HG02970 (cell line): ENCODE results near the gene RBCK1.
"Not testable (repeated sequence)": the region's sequence is repeated elsewhere in the genome, so short reads cannot be mapped to it uniquely, and the experiment has no call there.

Experiments used
- ATAC-seq: cut with Tn5 transposase; IDR thresholded peaks from one replicate; pipeline ENCODE4 v1.9.1; 2021; ENCODE audit warnings: mild to moderate bottlenecking, moderate library complexity, moderate number of reproducible peaks; ENCODE audit not compliant: unreplicated experiment, low FRiP score

RBCK1 gene

DNA sequence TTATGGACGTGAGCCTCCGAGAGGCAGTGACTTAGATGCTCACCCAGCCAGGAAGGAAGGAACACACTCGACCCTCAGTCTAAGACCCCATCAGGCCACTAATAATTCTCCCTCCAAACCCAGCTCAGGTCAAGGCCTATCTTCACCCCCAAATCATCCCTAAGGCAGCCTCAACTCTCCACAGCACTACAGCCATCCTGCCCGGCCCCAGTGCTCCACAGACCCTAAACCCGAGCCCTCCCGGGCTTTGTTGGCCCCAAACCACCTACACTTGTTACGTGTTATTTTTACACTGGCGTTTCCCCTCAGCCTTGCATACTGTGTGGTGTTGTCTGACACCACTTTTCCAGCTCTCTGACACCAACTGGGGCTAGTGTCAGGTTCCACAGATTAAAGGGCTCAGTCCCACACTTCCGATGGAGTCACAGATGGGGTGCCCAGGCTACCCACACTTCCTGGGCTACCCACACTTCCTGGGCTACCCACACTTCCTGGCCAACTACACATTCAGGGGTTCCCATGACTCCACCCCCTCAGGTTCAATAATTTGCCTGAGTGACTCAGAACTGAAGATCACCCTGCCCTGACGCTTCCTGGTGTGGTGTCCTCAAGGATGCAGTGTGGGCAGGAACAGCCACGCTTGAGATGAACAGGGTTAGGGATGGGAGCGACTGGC is 25.3 kb downstream of the RBCK1 start:
- peak; percentile 50 for ATAC-seq

DNA sequence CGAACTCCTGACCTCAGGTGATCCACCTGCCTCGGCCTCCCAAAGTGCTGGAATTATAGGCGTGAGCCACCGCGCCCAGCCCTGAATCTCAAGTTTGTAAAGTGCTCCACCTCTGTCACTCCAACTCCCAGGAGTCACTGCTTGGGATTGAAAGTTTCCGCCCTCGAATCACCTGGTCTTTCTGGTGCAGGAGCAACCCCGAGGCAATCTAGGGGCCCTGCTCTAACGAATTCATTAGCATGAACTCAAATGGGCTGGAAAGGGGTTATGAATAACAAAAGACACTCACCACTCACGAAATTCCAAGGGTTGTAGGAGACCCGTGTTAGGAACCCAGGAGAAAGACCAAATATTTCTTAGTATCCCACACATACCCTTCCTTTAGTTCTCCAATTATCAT is 26.1 kb downstream of the RBCK1 start:
- no peak for ATAC-seq

DNA sequence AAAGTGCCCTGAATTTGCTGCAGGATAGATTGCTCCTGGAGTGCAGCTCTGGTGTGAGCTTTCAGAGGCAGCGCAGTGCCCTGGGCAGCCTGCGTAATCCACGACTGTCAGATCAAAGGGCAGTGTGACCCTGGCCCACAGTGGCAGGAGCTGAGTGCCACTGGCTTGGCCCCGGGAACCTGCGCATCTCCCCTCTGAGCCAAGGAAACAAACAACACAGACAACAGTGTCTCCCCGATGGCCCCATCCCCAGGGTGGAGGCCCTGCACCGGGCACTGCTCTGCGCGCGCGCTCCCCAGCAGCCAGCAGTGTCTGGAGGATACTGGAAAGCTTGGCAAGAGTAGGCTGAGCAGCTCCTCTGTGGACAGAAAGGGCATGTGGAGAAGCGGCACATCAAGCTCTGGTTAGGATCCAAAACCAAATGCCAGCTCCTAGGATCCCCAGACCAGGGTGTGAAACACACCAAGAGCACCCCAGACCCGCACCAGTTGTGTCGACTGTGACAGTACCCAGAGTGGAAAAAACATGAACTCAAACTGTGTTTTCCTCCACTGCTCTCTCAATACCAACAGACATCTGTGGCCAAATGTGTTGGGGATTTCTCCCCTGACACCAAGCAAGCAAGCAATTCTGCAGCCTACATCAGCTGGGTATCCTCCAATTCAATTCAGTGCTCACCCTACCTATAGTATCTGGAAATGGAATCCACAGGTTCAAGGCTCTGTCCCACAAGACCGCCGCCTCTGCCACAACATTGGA is 26.7 kb downstream of the RBCK1 start:
- ATAC-seq, result no peak

DNA sequence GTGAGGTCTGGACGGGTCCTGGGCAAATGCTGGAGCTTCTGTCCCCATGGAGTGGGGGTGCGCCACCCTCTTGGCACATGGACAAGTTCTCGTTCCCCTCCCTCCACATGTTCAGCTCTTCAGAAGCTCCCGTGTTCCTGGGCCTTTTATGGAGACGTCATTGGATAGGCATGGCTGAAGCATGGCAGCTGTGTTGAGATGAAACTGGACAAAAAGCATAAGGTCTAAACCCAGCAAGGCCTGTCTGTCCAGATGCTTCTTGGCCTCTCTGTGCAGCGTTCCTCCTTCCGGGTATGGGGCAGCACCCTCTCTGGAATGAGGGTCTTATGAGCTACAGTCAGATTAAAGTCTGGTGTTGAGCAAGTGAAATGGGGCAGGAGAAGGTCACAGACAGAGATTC is 27.5 kb downstream of the RBCK1 start:
- no peak for ATAC-seq

DNA sequence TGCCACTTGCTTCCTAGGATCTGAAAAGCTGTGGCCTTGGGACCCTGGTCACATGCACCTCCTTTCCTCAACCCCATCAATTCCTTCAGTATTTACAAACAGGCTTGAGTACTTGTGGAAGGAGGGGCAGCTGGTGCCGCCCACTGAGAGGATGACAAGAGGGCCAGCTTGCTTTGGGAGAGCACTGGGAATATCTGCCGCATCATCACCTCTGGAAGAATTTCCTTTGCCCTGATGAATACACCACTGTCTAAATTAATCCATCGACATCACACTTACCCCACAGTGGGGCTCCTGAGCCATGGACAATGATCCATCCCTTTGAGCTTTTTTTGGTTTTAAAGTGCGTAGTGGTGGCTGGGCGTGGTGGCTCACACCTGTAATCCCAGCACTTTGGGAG is 28.4 kb downstream of the RBCK1 start:
- ATAC-seq, result no peak

DNA sequence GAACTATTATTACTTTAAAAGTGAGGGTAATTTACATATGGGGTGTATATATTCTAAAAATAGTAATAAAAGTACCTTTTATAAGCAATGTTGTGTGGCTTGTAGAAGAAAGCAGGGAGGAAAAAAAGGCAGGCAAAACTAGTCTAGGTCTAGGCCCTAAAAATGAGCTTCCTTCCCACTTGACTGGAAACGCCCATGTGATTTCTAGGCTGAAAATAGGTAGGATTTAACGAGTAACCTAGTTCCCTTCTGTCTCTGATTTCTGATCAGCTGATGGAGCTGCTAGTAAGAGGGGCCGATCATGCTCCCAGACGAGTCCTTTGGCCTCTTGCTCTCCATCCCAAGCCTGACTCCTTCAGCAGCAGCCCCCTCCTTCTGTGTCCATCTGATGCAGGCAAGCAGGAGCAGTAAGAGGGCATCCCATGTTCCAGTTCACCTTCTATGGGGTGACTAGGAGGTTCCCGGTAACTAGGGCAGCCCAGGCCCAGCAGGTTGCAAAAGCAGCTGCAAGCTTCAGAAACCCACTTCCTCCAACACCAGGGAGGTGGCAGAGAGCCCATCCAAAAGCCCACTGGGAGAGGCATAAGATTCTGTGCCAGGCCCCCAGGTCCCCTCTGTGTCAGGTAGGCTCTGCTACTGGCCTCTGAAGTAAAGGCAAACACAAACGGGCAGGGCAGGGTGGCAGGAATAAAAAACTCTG is 29.8 kb downstream of the RBCK1 start:
- no peak for ATAC-seq

DNA sequence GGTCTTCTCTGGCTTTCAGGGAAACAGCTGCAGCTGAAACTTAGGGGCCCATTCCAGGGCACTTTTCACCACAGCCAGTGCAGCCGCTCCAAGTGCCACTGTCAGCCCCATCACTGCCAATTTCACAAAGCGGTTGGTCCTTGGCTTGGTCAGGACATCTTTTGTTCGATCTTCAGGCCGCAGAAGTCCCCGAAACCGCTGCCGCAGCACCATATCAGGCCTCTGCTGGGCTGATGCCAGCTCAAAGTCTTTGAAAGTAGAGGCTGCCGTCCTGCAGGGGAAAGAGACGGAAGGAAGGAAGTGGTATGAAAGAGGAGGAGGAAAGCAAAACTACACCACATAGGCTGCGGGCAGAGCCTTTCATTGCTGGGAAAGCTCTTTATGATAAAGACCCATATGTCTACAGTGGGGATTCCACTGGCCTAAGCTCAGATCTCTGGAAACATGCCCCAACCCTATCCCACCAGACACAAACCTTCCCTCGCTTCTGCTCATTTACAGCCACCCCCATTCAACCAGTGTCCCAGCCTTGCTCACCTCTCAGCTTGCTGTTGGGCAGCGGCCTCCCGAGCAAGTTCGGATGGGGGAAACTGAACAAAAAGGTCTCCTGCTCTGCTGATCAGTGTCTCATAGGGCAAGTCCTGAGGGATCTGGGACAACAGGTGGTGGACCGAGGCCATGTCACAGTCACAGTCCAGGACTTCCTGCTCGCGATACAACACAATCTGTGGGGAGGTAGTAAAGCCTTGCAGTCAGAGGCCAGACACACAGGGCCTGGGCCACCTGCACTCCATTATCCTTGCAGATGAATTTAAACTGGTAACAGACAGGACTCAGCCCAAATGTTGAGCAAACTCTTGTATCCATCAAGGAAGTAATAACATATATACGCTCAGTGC is 30.7 kb downstream of the RBCK1 start:
- no peak for ATAC-seq

DNA sequence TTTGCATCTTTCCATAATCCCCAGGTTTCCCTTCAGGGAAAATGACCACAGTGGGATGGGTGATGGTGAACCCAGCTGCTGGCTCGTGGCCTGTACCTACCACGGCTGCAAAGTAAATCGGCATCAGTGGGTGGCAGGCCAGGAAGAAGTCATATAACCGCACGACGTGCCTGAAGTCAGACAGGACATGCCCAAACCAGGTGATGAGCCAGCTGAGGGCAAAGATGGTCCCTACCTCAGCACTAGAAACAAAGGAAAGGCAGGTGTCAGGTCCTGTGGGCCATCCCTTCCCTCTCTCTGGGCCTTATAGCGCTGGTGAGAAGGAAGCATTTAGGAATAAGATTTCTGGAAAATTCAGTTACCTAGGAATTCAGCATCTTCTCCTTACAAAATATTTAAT is 32.0 kb downstream of the RBCK1 start:
- no peak for ATAC-seq

DNA sequence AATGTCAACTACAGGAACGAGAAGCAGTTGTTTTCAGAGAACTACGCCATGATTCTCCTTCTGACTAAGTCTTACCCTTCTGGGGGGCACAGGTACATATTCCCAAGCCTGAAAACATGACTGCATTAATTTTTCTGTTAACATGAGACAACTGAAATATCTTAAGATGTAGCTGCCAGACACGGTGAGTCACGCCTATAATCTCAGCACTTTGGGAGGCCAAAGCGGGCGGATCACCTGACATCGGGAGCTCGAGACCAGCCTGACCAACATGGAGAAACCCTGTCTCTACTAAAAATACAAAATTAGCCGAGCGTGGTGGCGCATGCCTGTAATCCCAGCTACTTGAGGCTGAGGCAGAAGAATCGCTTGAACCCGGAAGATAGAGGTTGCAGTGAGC is 32.5 kb downstream of the RBCK1 start:
- no peak for ATAC-seq

DNA sequence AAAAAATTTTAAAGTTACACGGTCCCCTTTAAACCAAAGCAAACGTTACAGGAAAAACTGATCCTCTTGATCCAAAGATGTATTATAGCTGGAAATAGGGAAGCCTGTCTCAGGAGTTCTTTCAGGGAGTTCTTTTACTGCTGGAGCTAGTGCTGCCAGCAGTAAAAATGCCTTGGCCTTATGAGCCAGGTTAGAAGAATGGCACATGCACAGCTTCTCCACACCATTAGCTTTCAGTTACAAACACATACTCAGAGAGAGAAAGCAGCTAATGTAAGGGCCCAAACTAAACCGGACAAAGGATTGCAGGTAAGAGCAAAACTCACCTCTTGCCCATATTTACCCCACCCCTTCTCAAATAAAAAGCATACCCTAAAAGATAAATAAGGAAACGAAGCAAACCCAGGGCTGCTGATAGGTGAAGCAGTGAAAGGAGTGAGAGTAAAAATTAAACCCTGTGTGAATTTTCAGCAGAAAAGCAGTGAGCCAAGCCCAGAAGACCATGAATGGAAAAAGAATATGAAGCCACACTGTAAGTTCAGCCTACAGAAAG is 35.2 kb downstream of the RBCK1 start:
- ATAC-seq, result no peak

DNA sequence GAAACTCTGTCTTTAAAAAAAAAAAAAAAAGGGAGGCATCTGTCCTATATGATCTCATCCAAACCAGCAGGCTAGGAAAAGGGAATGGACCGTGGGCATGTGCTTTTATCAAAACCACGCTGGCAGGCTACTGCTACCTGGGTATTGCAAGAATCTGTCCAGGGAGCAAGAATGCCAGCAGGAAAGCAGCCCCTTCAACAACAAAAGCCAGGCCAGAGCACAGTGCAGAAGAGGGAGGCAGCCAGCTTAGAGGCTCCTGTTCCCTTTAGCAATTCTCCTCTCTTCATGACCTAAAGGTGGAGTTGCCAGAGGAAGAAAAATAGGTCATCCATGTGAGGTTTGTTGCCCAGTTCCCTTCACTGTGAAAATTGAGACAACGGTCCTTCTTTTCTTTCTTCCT is 36.0 kb downstream of the RBCK1 start:
- no peak for ATAC-seq

DNA sequence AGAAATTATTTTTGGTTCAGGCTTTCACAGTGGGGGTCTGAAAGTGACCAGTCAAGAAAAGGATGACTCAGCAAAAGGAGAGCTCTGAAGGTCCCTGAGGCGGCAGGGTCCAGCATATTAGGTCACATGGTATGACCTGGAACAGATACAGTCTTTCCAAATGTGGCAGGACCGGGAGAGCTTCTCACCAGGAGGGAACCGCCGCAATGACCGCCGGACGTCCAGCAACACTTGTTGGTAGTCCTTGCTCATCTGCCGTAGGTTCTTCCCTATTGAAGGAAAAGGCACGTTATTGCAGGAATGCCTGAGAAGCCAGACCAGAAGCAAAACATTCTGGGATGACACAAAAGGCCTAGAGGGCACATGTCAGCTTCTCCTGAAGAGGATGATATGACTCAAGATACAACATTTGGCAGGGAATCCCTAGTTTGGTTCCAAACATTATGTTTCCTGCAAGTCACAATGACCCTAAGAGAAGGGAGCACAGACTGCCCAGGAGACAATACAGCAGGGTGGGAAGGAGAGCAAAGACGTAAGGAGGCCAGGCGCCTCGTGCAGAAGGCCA is 36.8 kb downstream of the RBCK1 start:
- no peak for ATAC-seq

DNA sequence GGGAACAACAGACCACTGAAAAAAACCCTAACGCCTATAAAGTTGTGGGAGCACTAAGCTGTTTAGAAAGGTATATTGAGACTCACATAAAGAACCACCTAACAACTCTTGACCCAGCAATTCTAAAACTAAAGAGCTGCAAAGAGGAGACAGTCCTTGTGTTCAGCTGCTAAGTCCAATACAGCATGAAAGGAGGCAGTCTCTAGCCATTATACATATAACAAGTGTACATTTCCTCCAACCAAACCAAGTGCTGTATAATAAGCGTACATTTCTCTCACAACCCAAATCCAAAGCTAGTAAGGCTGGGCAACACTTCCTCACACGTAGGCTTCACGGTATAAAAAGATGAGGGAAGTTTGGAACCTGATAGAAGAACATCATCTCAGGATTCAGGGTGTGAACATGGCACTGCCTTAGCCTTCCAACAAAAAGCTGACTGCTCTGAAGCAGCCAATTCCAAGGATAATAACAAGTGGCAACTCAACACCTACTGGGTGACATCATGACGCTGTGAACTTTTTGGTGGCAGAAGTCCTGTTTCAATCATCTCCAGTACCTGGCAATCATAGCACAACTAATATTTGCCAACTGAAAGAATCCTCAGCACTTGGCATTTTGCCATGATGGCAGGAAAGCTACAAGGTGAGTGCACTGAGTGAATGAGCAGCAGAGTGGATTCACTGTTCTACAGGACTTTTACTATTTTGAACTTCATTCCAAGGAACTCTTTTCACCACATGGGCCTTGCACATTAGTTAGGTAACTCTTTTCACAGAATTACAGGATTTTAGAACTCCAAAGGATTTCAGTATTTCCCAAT is 37.6 kb downstream of the RBCK1 start:
- ATAC-seq, result no peak

DNA sequence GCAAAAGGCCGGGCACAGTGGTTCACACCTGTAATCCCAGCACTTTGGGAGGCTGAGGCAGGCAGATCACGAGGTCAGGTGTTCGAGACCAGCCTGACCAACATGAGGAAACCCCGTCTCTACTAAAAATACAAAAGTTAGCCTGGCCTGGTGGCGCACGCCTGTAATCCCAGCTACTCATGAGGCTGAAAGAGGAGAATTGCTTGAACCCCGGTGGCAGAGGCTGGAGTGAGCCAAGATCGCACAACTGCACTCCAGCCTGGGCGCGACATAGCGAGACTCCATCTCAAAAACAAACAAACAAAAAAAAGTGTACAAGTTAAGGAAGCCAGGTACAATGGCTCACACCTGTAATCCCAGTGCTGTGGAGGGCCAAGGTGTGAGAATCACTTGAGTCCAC is 43.9 kb downstream of the RBCK1 start:
- not testable (repeated sequence) for ATAC-seq

DNA sequence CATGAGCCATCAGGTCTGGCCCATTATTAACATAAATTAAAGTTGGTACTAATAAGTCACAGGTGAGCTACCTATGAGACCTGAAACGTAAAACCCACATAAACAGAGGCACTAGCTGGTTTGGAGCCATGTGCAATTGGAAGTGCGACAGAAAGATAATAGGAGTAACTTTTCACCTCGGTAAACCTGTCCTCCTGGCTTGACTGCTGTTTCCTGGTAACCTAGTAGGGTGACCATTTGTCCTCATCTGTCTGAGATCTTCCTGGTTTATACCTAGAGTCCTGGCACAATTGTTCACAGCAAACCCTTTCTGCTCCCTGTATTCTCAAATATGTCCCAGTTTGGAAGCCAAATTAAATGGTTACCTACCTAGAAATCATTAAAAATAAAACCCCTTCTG is 46.9 kb downstream of the RBCK1 start:
- ATAC-seq, result no peak

DNA sequence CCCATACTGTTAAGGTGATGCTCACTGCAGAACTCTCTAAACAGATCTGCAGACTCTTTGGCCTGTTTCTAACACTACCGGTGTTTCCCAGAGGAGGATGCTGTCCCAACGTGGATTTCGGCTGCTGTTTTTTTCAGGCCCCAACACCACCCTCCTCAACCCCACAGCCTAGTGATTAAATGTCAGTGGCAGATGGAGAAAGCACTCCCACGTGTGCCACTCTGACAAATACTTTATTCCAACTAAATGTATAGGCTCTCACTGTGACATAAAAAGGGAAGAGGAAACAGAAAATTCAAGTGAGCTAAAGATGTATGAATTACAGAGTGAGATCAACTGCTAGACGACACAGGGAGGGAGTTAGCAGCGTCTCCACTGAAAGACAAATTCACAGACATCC is 50.7 kb downstream of the RBCK1 start:
- no peak for ATAC-seq

DNA sequence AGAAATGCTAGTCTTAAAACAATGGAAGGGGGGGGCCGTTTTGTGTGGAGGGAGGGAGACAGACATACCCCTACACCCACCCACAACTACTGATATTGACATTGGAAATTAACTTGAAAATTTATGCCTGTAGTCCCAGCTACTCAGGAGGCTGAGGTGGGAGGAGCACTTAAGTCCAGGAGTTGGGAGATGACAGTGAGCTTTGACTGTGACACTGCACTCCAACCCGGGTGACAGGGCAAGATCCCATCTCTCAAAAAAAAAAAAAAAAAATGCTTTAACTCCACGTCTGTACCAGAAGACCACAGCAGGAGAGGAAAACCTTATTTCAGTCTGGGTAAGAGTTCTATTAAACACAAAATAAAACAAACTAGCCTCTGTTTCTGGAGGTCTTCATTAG is 52.1 kb downstream of the RBCK1 start:
- no peak for ATAC-seq

DNA sequence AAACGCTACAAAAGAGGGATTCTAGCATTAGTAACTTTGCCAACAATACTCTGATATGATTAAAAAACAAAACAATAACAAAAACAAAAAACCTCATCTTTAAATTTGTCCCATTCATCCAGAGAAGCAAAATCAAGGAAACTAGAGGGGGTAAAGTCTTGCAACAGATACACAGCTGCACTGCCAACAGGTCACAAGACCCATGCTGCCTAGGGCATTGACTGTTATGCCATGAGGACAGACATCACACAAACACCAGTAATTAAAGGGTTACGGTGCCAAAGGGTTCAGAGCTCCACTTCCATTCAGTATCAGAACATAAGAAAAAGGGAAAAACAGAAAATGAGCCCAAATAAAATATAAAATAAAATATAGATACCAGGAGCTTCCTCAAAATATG is 52.6 kb downstream of the RBCK1 start:
- no peak for ATAC-seq
